ENCODE data around the gene HGFAC. TPM values are rescaled to one million over a fixed set of nuclear protein-coding genes. Genes with fewer than 3 reads are reported as not detected.

HGFAC gene
- total RNA-seq, 4 donors from 2014 or later, result not detected

- WGBS, result 50% methylated on average over 6 of the region's 23 CpGs
- Histone ChIP-seq H3K4me1 (no peaks in the 10 kb centered on the region), H3K27me3 (peaks cover 86% of the 10 kb centered on the region), H3K4me3 (no peak overlapping the region), H3K9me3 (no peaks in the 10 kb centered on the region), H3K36me3 (no peaks in the 10 kb centered on the region), H3K27ac (no peak overlapping the region)
- TF ChIP-seq CTCF (IDR thresholded peaks at IDR 0.05), result no peak
- no peak for TF ChIP-seq EP300 (IDR thresholded peaks at IDR 0.05)
- TF ChIP-seq POLR2A (IDR thresholded peaks at IDR 0.05), result no peak
- TF ChIP-seq POLR2AphosphoS5 (IDR thresholded peaks at IDR 0.05), result no peak
- DNase-seq (ENCODE audit: low spot score in 2 of 2), result no peak
Measured at GRCh38 chr4:3477750-3478430, 36.1 kb downstream of the HGFAC start.

- no peaks in the 10 kb centered on the region for H3K36me3 ChIP-seq
- H3K27me3 ChIP-seq, result peaks cover 85% of the 10 kb centered on the region
- no peak overlapping the region for H3K4me3 ChIP-seq
Measured at GRCh38 chr4:3478446-3479357, 36.9 kb downstream of the HGFAC start.

GRCh38 chr4:3479358-3480101 is 37.8 kb downstream of the HGFAC start:
- peaks cover 13% of the 10 kb centered on the region for H3K4me1 ChIP-seq
- H3K27ac ChIP-seq, result no peak overlapping the region
- peaks cover 85% of the 10 kb centered on the region for H3K27me3 ChIP-seq
- no peaks in the 10 kb centered on the region for H3K9me3 ChIP-seq
- TF ChIP-seq EP300 (IDR thresholded peaks at IDR 0.05) (no peak), POLR2A (IDR thresholded peaks at IDR 0.05) (no peak), POLR2AphosphoS5 (IDR thresholded peaks at IDR 0.05) (no peak), CTCF (IDR thresholded peaks at IDR 0.05) (no peak)
- DNase-seq (ENCODE audit: low spot score in 2 of 2), result no peak
- no peaks in the 10 kb centered on the region for H3K36me3 ChIP-seq
- WGBS, result 79% methylated on average over 6 of the region's 25 CpGs
- H3K4me3 ChIP-seq, result no peak overlapping the region

More at GRCh38 chr4:3478446-3479357, 36.9 kb downstream of the HGFAC start:
- Histone ChIP-seq H3K4me1 (peaks cover 4% of the 10 kb centered on the region), H3K9me3 (no peaks in the 10 kb centered on the region), H3K27ac (no peak overlapping the region)
- WGBS, result 87% methylated on average over 16 of the region's 35 CpGs
- TF ChIP-seq CTCF (IDR thresholded peaks at IDR 0.05) (no peak), POLR2AphosphoS5 (IDR thresholded peaks at IDR 0.05) (no peak), POLR2A (IDR thresholded peaks at IDR 0.05) (no peak), EP300 (IDR thresholded peaks at IDR 0.05) (no peak)
- DNase-seq (ENCODE audit: low spot score in 2 of 2), result no peak

GRCh38 chr4:3480528-3481112 is 38.9 kb downstream of the HGFAC start:
- H3K27ac ChIP-seq, result no peak overlapping the region

More at GRCh38 chr4:3480528-3481112, 38.9 kb downstream of the HGFAC start:
- H3K36me3 ChIP-seq, result no peaks in the 10 kb centered on the region
- WGBS, result 26% methylated on average over 17 of the region's 17 CpGs
- H3K4me1 ChIP-seq, result peaks cover 23% of the 10 kb centered on the region
- no peaks in the 10 kb centered on the region for H3K9me3 ChIP-seq
- no peak for DNase-seq (ENCODE audit: low spot score in 2 of 2)
- no peak overlapping the region for H3K4me3 ChIP-seq
- TF ChIP-seq CTCF (IDR thresholded peaks at IDR 0.05), result peak; percentile 78 to 99
- TF ChIP-seq EP300 (IDR thresholded peaks at IDR 0.05), result no peak
- peaks cover 85% of the 10 kb centered on the region for H3K27me3 ChIP-seq

Data from suprapubic skin (tissue), 4 donors.